Thoracic aorta (tissue), 2 donors: ENCODE data around the gene CBL. TPM values are rescaled to one million over a fixed set of nuclear protein-coding genes. Genes with fewer than 3 reads are reported as not detected.

Source experiments
- ATAC-seq: fragments of 150-250 bp; one replicate; pipeline ENCODE4 v1.8.0; 2017; ENCODE audit warnings: low read depth; ENCODE audit not compliant: insufficient number of reproducible peaks, low FRiP score
- DNase-seq: peaks from one replicate; pipeline ENCODE4 v3.0.0-alpha.2; 2020; ENCODE audit warnings: low spot score
- H3K27ac ChIP-seq, 2 donors: fragments of 200-600 bp; sonication (generic); 1 replicate in 1 of 2; 2 replicates in 1 of 2; pipeline ENCODE4 v1.5.1; 2016; ENCODE audit warnings: mild to moderate bottlenecking in 2 of 2, moderate library complexity in 2 of 2
- H3K27me3 ChIP-seq: fragments of 200-600 bp; sonication (generic); replicated peaks from 2 replicates; pipeline ENCODE4 v1.6.0; 2016; ENCODE audit warnings: mild to moderate bottlenecking; ENCODE audit not compliant: insufficient read depth
- H3K36me3 ChIP-seq: fragments of 200-600 bp; sonication (generic); one replicate; pipeline ENCODE4 v1.5.1; 2016
- H3K4me1 ChIP-seq, 2 donors: fragments of 200-600 bp; sonication (generic); 1 replicate in 1 of 2; 2 replicates in 1 of 2; pipeline versions ENCODE4 v1.5.1 to v1.6.0; 2016; ENCODE audit warnings: low read depth in 2 of 2, mild to moderate bottlenecking in 1 of 2; ENCODE audit not compliant: control insufficient read depth in 1 of 2
- H3K4me3 ChIP-seq: fragments of 200-600 bp; sonication (generic); 2 replicates; pipeline ENCODE4 v1.5.1; 2016; ENCODE audit warnings: mild to moderate bottlenecking
- H3K9me3 ChIP-seq: fragments of 200-600 bp; sonication (generic); 2 replicates; pipeline ENCODE4 v1.5.1; 2016
- total RNA-seq, 2 donors: library from RNA; depleted of rRNA; stranded (reverse); fragments of >200 nt; gene quantifications; one replicate each; pipeline versions ENCODE4 v1.1.0 to v1.2.3, GENCODE V29; 2016
- TF ChIP-seq, protein P1 (sequence below): fragments of 200-600 bp; sonication (generic); IDR thresholded peaks from one replicate; pipeline ENCODE4 v1.5.1; 2019; ENCODE audit warnings: antibody characterized with exemption

The CBL gene
- total RNA-seq, 2 donors from 2014 or later = 21.0 to 23.2 TPM

DNA sequence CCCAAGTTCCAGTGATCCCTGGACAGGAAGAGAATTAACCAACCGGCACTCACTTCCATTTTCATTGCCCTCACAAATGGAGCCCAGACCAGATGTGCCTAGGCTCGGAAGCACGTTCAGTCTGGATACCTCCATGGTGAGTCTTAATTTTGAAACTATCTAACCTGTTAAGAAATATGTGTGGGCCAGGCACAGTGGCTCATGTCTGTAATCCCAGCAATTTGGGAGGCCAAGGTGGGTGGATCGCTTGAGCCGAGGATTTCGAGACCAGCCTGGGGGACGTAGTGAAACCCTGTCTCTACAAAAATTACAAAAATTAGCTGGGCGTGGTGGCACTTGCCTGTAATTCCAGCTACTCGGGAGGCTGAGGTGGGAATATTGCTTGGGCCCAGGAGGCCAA is 79.3 kb downstream of the CBL start:
- H3K9me3 ChIP-seq = no peaks in the 10 kb centered on the region
- peaks cover 17% of the 10 kb centered on the region for H3K36me3 ChIP-seq
- no peaks in the 10 kb centered on the region for H3K27me3 ChIP-seq
- no peak for DNase-seq
- TF ChIP-seq, protein P1, sequence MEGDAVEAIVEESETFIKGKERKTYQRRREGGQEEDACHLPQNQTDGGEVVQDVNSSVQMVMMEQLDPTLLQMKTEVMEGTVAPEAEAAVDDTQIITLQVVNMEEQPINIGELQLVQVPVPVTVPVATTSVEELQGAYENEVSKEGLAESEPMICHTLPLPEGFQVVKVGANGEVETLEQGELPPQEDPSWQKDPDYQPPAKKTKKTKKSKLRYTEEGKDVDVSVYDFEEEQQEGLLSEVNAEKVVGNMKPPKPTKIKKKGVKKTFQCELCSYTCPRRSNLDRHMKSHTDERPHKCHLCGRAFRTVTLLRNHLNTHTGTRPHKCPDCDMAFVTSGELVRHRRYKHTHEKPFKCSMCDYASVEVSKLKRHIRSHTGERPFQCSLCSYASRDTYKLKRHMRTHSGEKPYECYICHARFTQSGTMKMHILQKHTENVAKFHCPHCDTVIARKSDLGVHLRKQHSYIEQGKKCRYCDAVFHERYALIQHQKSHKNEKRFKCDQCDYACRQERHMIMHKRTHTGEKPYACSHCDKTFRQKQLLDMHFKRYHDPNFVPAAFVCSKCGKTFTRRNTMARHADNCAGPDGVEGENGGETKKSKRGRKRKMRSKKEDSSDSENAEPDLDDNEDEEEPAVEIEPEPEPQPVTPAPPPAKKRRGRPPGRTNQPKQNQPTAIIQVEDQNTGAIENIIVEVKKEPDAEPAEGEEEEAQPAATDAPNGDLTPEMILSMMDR = no peak
- no peak overlapping the region for H3K27ac ChIP-seq
- H3K4me1 ChIP-seq = no peaks in the 10 kb centered on the region
- H3K4me3 ChIP-seq = no peak overlapping the region
- ATAC-seq = no peak

DNA sequence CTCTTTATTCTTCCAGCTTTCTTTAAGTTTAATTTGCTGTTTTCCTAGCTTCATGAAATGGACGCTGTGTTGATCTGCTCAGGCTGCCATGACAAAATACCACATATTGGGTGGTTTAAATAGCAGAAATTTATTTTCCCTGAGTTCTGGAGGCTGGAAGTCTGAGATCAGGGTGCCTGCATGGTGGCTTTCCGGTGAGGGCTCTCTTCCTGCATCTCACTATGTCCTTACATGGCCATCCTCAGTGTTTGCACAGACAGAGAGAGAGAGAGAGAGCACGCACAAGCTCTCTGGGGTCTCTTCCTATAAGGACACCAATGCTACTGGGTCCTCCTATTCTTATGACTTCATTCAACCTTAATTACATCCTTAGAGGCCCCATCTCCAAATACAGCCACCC is 82.1 kb downstream of the CBL start:
- no peak for ATAC-seq
- H3K27me3 ChIP-seq = no peaks in the 10 kb centered on the region
- H3K9me3 ChIP-seq = no peaks in the 10 kb centered on the region
- no peaks in the 10 kb centered on the region for H3K4me1 ChIP-seq
- DNase-seq = no peak
- H3K36me3 ChIP-seq = peaks cover 23% of the 10 kb centered on the region
- H3K27ac ChIP-seq = no peak overlapping the region
- TF ChIP-seq, protein P1 = no peak
- no peak overlapping the region for H3K4me3 ChIP-seq

DNA sequence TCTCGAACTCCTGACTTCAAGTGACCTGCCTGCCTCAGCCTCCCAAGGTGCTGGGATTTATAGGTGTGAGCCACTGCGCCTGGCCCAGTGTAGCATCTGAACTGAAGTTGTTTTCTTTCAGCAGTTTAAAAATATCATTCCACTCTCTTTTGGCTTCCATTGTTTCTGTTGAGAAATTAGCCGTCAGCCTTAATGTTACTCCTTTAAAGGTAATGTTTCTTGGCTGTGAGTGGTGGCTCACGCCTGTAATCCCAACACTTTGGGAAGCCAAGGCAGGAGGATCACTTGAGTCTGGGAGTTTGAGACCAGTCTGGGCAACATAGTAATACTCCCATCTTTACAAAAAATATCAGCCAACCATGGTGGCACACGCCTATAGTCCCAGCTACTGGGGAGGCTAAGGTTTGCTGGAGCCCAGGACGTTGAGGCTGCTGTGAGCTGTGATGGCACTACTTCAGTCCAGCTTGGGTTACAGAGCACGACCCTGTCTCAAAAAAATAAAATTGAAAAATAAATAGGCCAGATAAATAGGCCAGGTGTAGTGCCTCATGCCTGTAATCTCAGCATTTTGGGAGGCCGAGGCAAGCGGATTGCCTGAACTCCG is 84.9 kb downstream of the CBL start:
- Histone ChIP-seq H3K36me3 (peaks cover 13% of the 10 kb centered on the region), H3K9me3 (no peaks in the 10 kb centered on the region), H3K27me3 (no peaks in the 10 kb centered on the region), H3K27ac (no peak overlapping the region), H3K4me3 (no peak overlapping the region), H3K4me1 (no peaks in the 10 kb centered on the region)
- ATAC-seq (no peak), DNase-seq (no peak)
- TF ChIP-seq, protein P1 = no peak

- no peaks in the 10 kb centered on the region for H3K27me3 ChIP-seq
- ATAC-seq (no peak), DNase-seq (no peak)
- H3K9me3 ChIP-seq = no peaks in the 10 kb centered on the region
- H3K4me1 ChIP-seq = peaks cover 2 to 12% of the 10 kb centered on the region in 2 donors
- no peak overlapping the region for H3K4me3 ChIP-seq
- peaks cover 11% of the 10 kb centered on the region for H3K36me3 ChIP-seq
- TF ChIP-seq, protein P1 = no peak
- H3K27ac ChIP-seq = no peak overlapping the region
These were observed 87.3 kb downstream of the CBL start for GRCh38 chr11:119293461-119293860.

GRCh38 chr11:119295178-119295577 is 89.0 kb downstream of the CBL start:
- Histone ChIP-seq H3K27me3 (no peaks in the 10 kb centered on the region), H3K9me3 (no peaks in the 10 kb centered on the region), H3K36me3 (peaks cover 17% of the 10 kb centered on the region), H3K4me3 (no peak overlapping the region), H3K27ac (no peak overlapping the region), H3K4me1 (peaks cover 4 to 23% of the 10 kb centered on the region in 2 donors)
- ATAC-seq (no peak), DNase-seq (no peak)
- TF ChIP-seq, protein P1 = no peak
